CD14-positive monocyte (primary cell): ENCODE data around the gene TMEM273. TPM values are rescaled to one million over a fixed set of nuclear protein-coding genes. Genes with fewer than 3 reads are reported as not detected.
A peak's percentile ranks its signal among the peaks of the same experiment; 100 is the strongest.

ENCODE experiments used
- DNase-seq, 3 donors: peaks; one replicate each; pipeline ENCODE4 v3.0.0-alpha.2; 2011 to 2022
- H2AFZ ChIP-seq: 2 replicates; pipeline ENCODE4 v1.6.0; 2012; ENCODE audit warnings: mild to moderate bottlenecking, low read depth, low read length, inconsistent platforms; ENCODE audit not compliant: insufficient read depth, poor library complexity, severe bottlenecking
- H3K27ac ChIP-seq, 2 donors: 1 replicate in 1 of 2; 2 replicates in 1 of 2; pipeline ENCODE4 v1.5.1; 2012 to 2013; ENCODE audit warnings: low read length in 2 of 2, control low read depth in 1 of 2, inconsistent platforms in 1 of 2, low read depth in 1 of 2, mild to moderate bottlenecking in 1 of 2
- H3K27me3 ChIP-seq, 2 donors: one replicate each; pipeline versions ENCODE4 v1.6.0 to v1.6.1; 2011 to 2013; ENCODE audit warnings: low read length in 2 of 2; ENCODE audit not compliant: control insufficient read depth in 2 of 2, insufficient read depth in 2 of 2
- H3K36me3 ChIP-seq, 2 donors: replicated peaks in 1 of 2; 1 replicate in 1 of 2; 2 replicates in 1 of 2; pipeline versions ENCODE4 v1.5.1 to v1.6.1; 2012 to 2013; ENCODE audit warnings: low read length in 2 of 2, control low read depth in 1 of 2, inconsistent platforms in 1 of 2, mild to moderate bottlenecking in 1 of 2; ENCODE audit not compliant: insufficient read depth in 2 of 2, control insufficient read depth in 1 of 2
- H3K4me1 ChIP-seq, 2 donors: 1 replicate in 1 of 2; 2 replicates in 1 of 2; pipeline versions ENCODE4 v1.5.1 to v1.6.1; 2012 to 2013; ENCODE audit warnings: low read length in 2 of 2, control low read depth in 1 of 2, inconsistent platforms in 1 of 2, mild to moderate bottlenecking in 1 of 2, moderate library complexity in 1 of 2; ENCODE audit not compliant: insufficient read depth in 2 of 2, control insufficient read depth in 1 of 2
- H3K4me2 ChIP-seq: replicated peaks from 2 replicates; pipeline ENCODE3; 2012; ENCODE audit warnings: low read length, moderate library complexity, mild to moderate bottlenecking; ENCODE audit not compliant: poor library complexity, severe bottlenecking; ENCODE audit errors: extremely low read depth
- H3K4me3 ChIP-seq, 3 experiments: fragments of 200-600 bp in 1 of 3; sonication (generic) in 1 of 3; replicated peaks in 1 of 3; 1 replicate in 2 of 3; 2 replicates in 1 of 3; pipeline ENCODE4 v1.5.1; 2011 to 2013; ENCODE audit warnings: low read length in 3 of 3, mild to moderate bottlenecking in 3 of 3, control low read depth in 2 of 3, low read depth in 2 of 3, inconsistent platforms in 1 of 3, moderate library complexity in 1 of 3
- H3K79me2 ChIP-seq: 2 replicates; pipeline ENCODE4 v1.6.0; 2012; ENCODE audit warnings: mild to moderate bottlenecking, control low read depth, inconsistent platforms, low read length, moderate library complexity; ENCODE audit not compliant: insufficient read depth
- H3K9ac ChIP-seq: 2 replicates; pipeline ENCODE4 v1.6.0; 2017; ENCODE audit warnings: low read length, mild to moderate bottlenecking; ENCODE audit not compliant: insufficient read depth, poor library complexity, severe bottlenecking
- H3K9me3 ChIP-seq, 2 donors: replicated peaks in 1 of 2; 1 replicate in 1 of 2; 2 replicates in 1 of 2; pipeline versions ENCODE4 v1.5.1 to v1.6.1; 2012 to 2013; ENCODE audit warnings: low read length in 2 of 2, control low read depth in 1 of 2; ENCODE audit not compliant: control insufficient read depth in 1 of 2, insufficient read depth in 1 of 2
- H4K20me1 ChIP-seq: 2 replicates; pipeline ENCODE4 v1.6.0; 2012; ENCODE audit warnings: mild to moderate bottlenecking, low read length, control low read depth, moderate library complexity; ENCODE audit not compliant: insufficient read depth
- H3K27ac Mint-ChIP-seq, 7 donors: one replicate each; pipeline ENCODE4 v1.8.0; 2020; ENCODE audit warnings: mild to moderate bottlenecking in 7 of 7, mixed read lengths in 7 of 7, moderate library complexity in 6 of 7, inconsistent platforms in 2 of 7
- H3K27me3 Mint-ChIP-seq, 3 donors: one replicate each; pipeline ENCODE4 v1.8.0; 2021 to 2022; ENCODE audit warnings: low read depth in 3 of 3, mild to moderate bottlenecking in 3 of 3, mixed read lengths in 3 of 3, moderate library complexity in 3 of 3, inconsistent platforms in 1 of 3
- H3K36me3 Mint-ChIP-seq, 2 donors: one replicate each; pipeline ENCODE4 v1.8.0; 2020; ENCODE audit warnings: mixed read lengths in 2 of 2, inconsistent platforms in 1 of 2, mild to moderate bottlenecking in 1 of 2
- H3K4me1 Mint-ChIP-seq: one replicate; pipeline ENCODE4 v1.8.0; 2020; ENCODE audit warnings: mild to moderate bottlenecking, mixed read lengths
- H3K4me3 Mint-ChIP-seq, 2 donors: one replicate each; pipeline ENCODE4 v1.8.0; 2020; ENCODE audit warnings: mild to moderate bottlenecking in 2 of 2, mixed read lengths in 2 of 2, moderate library complexity in 1 of 2
- H3K9me3 Mint-ChIP-seq, 7 donors: one replicate each; pipeline ENCODE4 v1.8.0; 2020 to 2022; ENCODE audit warnings: mixed read lengths in 7 of 7, mild to moderate bottlenecking in 6 of 7, moderate library complexity in 6 of 7, inconsistent platforms in 2 of 7
- WGBS: methylation state at CpG from one replicate; pipeline ENCODE4 v1.1.5; 2013; ENCODE audit warnings: missing lambda C conversion rate; ENCODE audit not compliant: insufficient coverage; 5-methylcytosine and 5-hydroxymethylcytosine counted together
- intact Hi-C, 2 donors: fragments of 100-400 bp; cut with micrococcal nuclease; formaldehyde crosslinking; loops; one replicate each; pipeline versions ENCODE4 v1.15.0 to v1.15.1; 2023
- polyA plus RNA-seq, 3 donors: library from polyadenylated mRNA; depleted of rRNA in 1 of 3; unstranded in 2 of 3; stranded (reverse) in 1 of 3; fragments of 300-500 nt in 2 of 3; fragments of >200 nt in 1 of 3; fragmentation: Illumina TruSeq in 2 of 3; gene quantifications; 1 replicate in 2 of 3; 2 replicates in 1 of 3; pipeline ENCODE4 v1.2.3, GENCODE V29; 2012 to 2021
- TF ChIP-seq, protein P1 (sequence below): fragments of 200-600 bp; IDR thresholded peaks from one replicate; pipeline ENCODE4 v1.8.0; 2022; ENCODE audit warnings: antibody characterized with exemption, mild to moderate bottlenecking

Gene TMEM273
- polyA plus RNA-seq, 3 donors = 6.7 to 7.9 (median 6.9) TPM

- Histone ChIP-seq H3K9ac (no peak overlapping the region), H3K4me1 (no peaks in the 10 kb centered on the region), H3K36me3 (no peaks in the 10 kb centered on the region), H4K20me1 (no peaks in the 10 kb centered on the region), H3K4me2 (no peak overlapping the region), H3K27ac (no peak overlapping the region), H3K27me3 (no peaks in the 10 kb centered on the region), H3K79me2 (no peaks in the 10 kb centered on the region), H3K4me3 (no peak overlapping the region), H2AFZ (no peak overlapping the region), H3K9me3 (peaks cover 3 to 4% of the 10 kb centered on the region in 2 donors)
- no peaks in the 10 kb centered on the region for H3K36me3 Mint-ChIP-seq
- no peak for DNase-seq
- H3K27ac Mint-ChIP-seq = no peak overlapping the region
- TF ChIP-seq, protein P1, sequence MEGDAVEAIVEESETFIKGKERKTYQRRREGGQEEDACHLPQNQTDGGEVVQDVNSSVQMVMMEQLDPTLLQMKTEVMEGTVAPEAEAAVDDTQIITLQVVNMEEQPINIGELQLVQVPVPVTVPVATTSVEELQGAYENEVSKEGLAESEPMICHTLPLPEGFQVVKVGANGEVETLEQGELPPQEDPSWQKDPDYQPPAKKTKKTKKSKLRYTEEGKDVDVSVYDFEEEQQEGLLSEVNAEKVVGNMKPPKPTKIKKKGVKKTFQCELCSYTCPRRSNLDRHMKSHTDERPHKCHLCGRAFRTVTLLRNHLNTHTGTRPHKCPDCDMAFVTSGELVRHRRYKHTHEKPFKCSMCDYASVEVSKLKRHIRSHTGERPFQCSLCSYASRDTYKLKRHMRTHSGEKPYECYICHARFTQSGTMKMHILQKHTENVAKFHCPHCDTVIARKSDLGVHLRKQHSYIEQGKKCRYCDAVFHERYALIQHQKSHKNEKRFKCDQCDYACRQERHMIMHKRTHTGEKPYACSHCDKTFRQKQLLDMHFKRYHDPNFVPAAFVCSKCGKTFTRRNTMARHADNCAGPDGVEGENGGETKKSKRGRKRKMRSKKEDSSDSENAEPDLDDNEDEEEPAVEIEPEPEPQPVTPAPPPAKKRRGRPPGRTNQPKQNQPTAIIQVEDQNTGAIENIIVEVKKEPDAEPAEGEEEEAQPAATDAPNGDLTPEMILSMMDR = no peak
- H3K4me1 Mint-ChIP-seq = peaks cover 2% of the 10 kb centered on the region
- H3K4me3 Mint-ChIP-seq = peak overlapping the region in 1 of 2 donors; percentile 26
- intact Hi-C loops = no loop called here
- peaks cover 6 to 15% (median 11%) of the 10 kb centered on the region in 3 donors for H3K27me3 Mint-ChIP-seq
- peaks cover 0 to 13% (median 8%) of the 10 kb centered on the region in 7 donors for H3K9me3 Mint-ChIP-seq
- WGBS = no CpG with 5 or more reads among the region's 1 CpG
Observed at GRCh38 chr10:49202266-49202665, 14.1 kb upstream of the TMEM273 start.

DNA sequence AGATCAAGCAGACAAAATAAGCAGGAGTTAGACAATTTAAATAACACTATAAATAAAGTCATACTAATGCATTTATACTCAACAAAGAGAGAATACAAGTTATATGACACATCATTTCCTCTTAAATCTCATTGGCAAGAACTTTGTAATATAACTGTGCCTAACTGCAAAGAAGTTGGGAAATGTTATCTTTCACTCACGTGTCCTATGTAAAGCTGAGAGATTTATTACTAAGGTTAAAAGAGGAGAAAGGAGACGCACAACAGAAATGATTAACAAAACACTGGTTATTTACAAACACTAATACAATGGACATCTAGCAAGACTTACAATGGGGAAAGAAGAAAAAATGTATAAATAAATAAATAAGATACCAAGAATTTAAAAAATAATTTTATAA lies 12.7 kb upstream of the TMEM273 start:
- Histone ChIP-seq H2AFZ (no peak overlapping the region), H3K4me1 (no peaks in the 10 kb centered on the region), H3K36me3 (no peaks in the 10 kb centered on the region), H3K9me3 (peaks cover 3 to 4% of the 10 kb centered on the region in 2 donors), H3K4me3 (no peak overlapping the region), H3K4me2 (no peak overlapping the region), H3K79me2 (no peaks in the 10 kb centered on the region), H3K27ac (no peak overlapping the region), H3K9ac (no peak overlapping the region), H3K27me3 (no peaks in the 10 kb centered on the region), H4K20me1 (no peaks in the 10 kb centered on the region)
- DNase-seq = peak in 2 of 3 donors; percentile 36 to 43
- Mint-ChIP-seq H3K9me3 (peaks cover 0 to 12% (median 8%) of the 10 kb centered on the region in 7 donors), H3K4me1 (peaks cover 2% of the 10 kb centered on the region), H3K4me3 (no peak overlapping the region), H3K27ac (no peak overlapping the region), H3K36me3 (no peaks in the 10 kb centered on the region), H3K27me3 (peaks cover 6 to 13% (median 7%) of the 10 kb centered on the region in 3 donors)
- intact Hi-C loops = no loop called here
- TF ChIP-seq, protein P1 = no peak
- WGBS = no CpG with 5 or more reads among the region's 2 CpGs
